ENCODE results near the gene DCTN2.
"Not testable (repeated sequence)": the region's sequence is repeated elsewhere in the genome, so short reads cannot be mapped to it uniquely, and the experiment has no call there.

DCTN2 gene

GRCh38 chr12:57513677-57514076, 33.3 kb downstream of the DCTN2 start:
- not testable (repeated sequence) for DNase-seq

- no peak for DNase-seq
These were observed 33.7 kb downstream of the DCTN2 start for GRCh38 chr12:57513266-57513665.

- DNase-seq: no peak
These were observed 34.3 kb downstream of the DCTN2 start for GRCh38 chr12:57512665-57513064.

- DNase-seq: no peak
These were observed 35.2 kb downstream of the DCTN2 start for GRCh38 chr12:57511588-57512325.

GRCh38 chr12:57511161-57511560, 35.8 kb downstream of the DCTN2 start:
- no peak for DNase-seq

GRCh38 chr12:57507796-57508195, 39.2 kb downstream of the DCTN2 start:
- not testable (repeated sequence) for DNase-seq

- DNase-seq: not testable (repeated sequence)
These were observed 40.5 kb downstream of the DCTN2 start for GRCh38 chr12:57506541-57506940.

GRCh38 chr12:57502311-57502969, 44.6 kb downstream of the DCTN2 start:
- DNase-seq: not testable (repeated sequence)

GRCh38 chr12:57500213-57500612, 46.8 kb downstream of the DCTN2 start:
- no peak for DNase-seq

GRCh38 chr12:57498571-57498970, 48.4 kb downstream of the DCTN2 start:
- no peak for DNase-seq

GRCh38 chr12:57498132-57498502, 48.9 kb downstream of the DCTN2 start:
- DNase-seq: no peak

- DNase-seq: no peak
These were observed 49.5 kb downstream of the DCTN2 start for GRCh38 chr12:57497223-57498131.

GRCh38 chr12:57496822-57497221, 50.2 kb downstream of the DCTN2 start:
- no peak for DNase-seq

GRCh38 chr12:57495051-57495701, 51.8 kb downstream of the DCTN2 start:
- not testable (repeated sequence) for DNase-seq

GRCh38 chr12:57491393-57492280, 55.4 kb downstream of the DCTN2 start:
- no peak for DNase-seq

GRCh38 chr12:57490126-57490525, 56.9 kb downstream of the DCTN2 start:
- DNase-seq: no peak

- no peak for DNase-seq
These were observed 57.8 kb downstream of the DCTN2 start for GRCh38 chr12:57489157-57489641.

GRCh38 chr12:57488402-57489156, 58.4 kb downstream of the DCTN2 start:
- no peak for DNase-seq

- peak; percentile 92 for DNase-seq
These were observed 59.2 kb downstream of the DCTN2 start, which contains the start of gene MARS1 for GRCh38 chr12:57487597-57488401. Gene MARS1, plus strand, starts transcription at chr12:57488068. Its CDS starts 23 bp downstream, at chr12:57488091.

- DNase-seq: no peak
These were observed 59.9 kb downstream of the DCTN2 start for GRCh38 chr12:57487055-57487596.

Measured in DMS79 (cell line).